Gastrocnemius medialis (tissue), 4 donors: ENCODE data around the gene RNF182. TPM values are rescaled to one million over a fixed set of nuclear protein-coding genes. Genes with fewer than 3 reads are reported as not detected.
"Not testable (repeated sequence)": the region's sequence is repeated elsewhere in the genome, so short reads cannot be mapped to it uniquely, and the experiment has no call there.

Source experiments
- ATAC-seq, 2 donors: fragments of 150-250 bp; one replicate each; pipeline ENCODE4 v1.9.1; 2016
- DNase-seq, 2 donors: peaks; one replicate each; pipeline ENCODE4 v3.0.0-alpha.2; 2019
- H3K27ac ChIP-seq, 4 donors: fragments of 200-600 bp; sonication (generic); 1 replicate in 1 of 4; 2 replicates in 3 of 4; pipeline ENCODE4 v1.5.1; 2016 to 2018; ENCODE audit warnings: mild to moderate bottlenecking in 2 of 4, moderate library complexity in 1 of 4
- H3K27me3 ChIP-seq, 3 donors: fragments of 200-600 bp; sonication (generic) in 2 of 3; 1 replicate in 1 of 3; 2 replicates in 2 of 3; pipeline versions ENCODE4 v1.5.1 to v1.6.0; 2016 to 2019; ENCODE audit warnings: mild to moderate bottlenecking in 1 of 3, moderate library complexity in 1 of 3
- H3K36me3 ChIP-seq, 2 donors: fragments of 200-600 bp; sonication (generic) in 1 of 2; one replicate each; pipeline ENCODE4 v1.5.1; 2017 to 2018
- H3K4me1 ChIP-seq, 2 donors: fragments of 200-600 bp; sonication (generic) in 1 of 2; one replicate each; pipeline ENCODE4 v1.5.1; 2016 to 2017; ENCODE audit warnings: mild to moderate bottlenecking in 2 of 2
- H3K4me3 ChIP-seq, 4 donors: fragments of 200-600 bp; sonication (generic) in 3 of 4; 1 replicate in 1 of 4; 2 replicates in 3 of 4; pipeline ENCODE4 v1.5.1; 2016 to 2019; ENCODE audit warnings: mild to moderate bottlenecking in 2 of 4
- H3K9me3 ChIP-seq, 3 donors: fragments of 200-600 bp; sonication (generic) in 2 of 3; 1 replicate in 1 of 3; 2 replicates in 2 of 3; pipeline ENCODE4 v1.5.1; 2016 to 2019
- POLR2A ChIP-seq, 2 donors: fragments of 450-650 bp; IDR thresholded peaks; one replicate each; pipeline ENCODE4 v1.6.1; 2017; ENCODE audit warnings: antibody characterized with exemption in 2 of 2, mild to moderate bottlenecking in 2 of 2, moderate library complexity in 2 of 2
- in situ Hi-C, 4 donors: fragments of 200-750 bp; cut with MboI; loops; one replicate each; pipeline versions ENCODE4 v1.15.0 to v1.8.0; 2017; ENCODE audit warnings: low sequenced_read_pairs in 4 of 4
- intact Hi-C: fragments of 100-400 bp; cut with DNase I; formaldehyde crosslinking; loops from one replicate; pipeline ENCODE4 v1.15.1; 2023; ENCODE audit warnings: low total_unique reads
- total RNA-seq, 4 donors: library from RNA; depleted of rRNA; stranded (reverse); fragments of >200 nt; gene quantifications; one replicate each; pipeline versions ENCODE4 v1.1.0 to v1.2.3, GENCODE V29; 2016
- TF ChIP-seq, protein P1 (sequence below), 5 experiments: fragments of 450-650 bp in 3 of 5; fragments of 200-600 bp in 2 of 5; sonication (generic) in 2 of 5; IDR thresholded peaks in 4 of 5; conservative IDR thresholded peaks in 1 of 5; 1 replicate in 4 of 5; 2 replicates in 1 of 5; pipeline ENCODE4 v1.5.1; 2016 to 2019; ENCODE audit warnings: antibody characterized with exemption in 5 of 5, mild to moderate bottlenecking in 3 of 5, moderate library complexity in 3 of 5

Gene RNF182
- total RNA-seq, 4 donors from 2014 or later = 0.10 TPM; not detected in 3

DNA sequence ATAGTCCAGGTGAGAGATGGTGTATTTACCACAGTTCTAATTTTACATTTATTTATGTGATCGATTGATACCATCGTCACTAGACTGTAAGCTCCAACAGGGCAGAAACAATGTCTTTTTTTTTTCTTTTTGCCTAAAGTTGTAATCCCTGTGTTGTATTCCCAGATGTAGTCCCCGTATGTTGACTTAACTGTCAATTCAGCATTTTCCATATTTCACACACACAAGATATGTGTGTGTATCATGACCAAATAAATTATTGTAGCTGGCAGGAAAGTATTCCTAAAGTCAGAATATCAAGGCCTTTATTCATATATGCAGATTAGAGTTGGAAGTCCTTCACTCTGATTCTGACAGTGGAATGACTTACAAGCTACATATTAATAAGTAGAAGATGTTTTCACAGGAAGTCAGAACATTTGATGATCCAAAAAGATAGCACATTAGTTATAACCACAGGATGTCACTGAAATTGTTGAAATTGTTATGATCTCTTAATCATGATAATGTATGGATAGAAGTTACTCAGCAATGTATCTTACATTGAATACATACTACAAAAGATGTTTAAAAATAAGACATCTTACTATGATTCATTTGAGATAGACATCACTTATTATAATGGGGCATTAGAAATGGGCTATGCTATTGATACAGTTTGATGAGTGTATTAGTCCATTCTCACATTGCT lies 10.6 kb downstream of the RNF182 start:
- Histone ChIP-seq H3K27me3 (peaks cover 0 to 4% (median under 1%) of the 10 kb centered on the region in 3 donors), H3K4me1 (no peaks in the 10 kb centered on the region), H3K9me3 (no peaks in the 10 kb centered on the region), H3K4me3 (no peak overlapping the region), H3K36me3 (no peaks in the 10 kb centered on the region), H3K27ac (no peak overlapping the region)
- DNase-seq (no peak), ATAC-seq (no peak)
- TF ChIP-seq, protein P1, sequence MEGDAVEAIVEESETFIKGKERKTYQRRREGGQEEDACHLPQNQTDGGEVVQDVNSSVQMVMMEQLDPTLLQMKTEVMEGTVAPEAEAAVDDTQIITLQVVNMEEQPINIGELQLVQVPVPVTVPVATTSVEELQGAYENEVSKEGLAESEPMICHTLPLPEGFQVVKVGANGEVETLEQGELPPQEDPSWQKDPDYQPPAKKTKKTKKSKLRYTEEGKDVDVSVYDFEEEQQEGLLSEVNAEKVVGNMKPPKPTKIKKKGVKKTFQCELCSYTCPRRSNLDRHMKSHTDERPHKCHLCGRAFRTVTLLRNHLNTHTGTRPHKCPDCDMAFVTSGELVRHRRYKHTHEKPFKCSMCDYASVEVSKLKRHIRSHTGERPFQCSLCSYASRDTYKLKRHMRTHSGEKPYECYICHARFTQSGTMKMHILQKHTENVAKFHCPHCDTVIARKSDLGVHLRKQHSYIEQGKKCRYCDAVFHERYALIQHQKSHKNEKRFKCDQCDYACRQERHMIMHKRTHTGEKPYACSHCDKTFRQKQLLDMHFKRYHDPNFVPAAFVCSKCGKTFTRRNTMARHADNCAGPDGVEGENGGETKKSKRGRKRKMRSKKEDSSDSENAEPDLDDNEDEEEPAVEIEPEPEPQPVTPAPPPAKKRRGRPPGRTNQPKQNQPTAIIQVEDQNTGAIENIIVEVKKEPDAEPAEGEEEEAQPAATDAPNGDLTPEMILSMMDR (IDR thresholded peaks at IDR 0.05 in 4 of 5, conservative IDR thresholded peaks at IDR 0.05 in 1 of 5) = no peak
- TF ChIP-seq POLR2A (IDR thresholded peaks at IDR 0.05) = no peak
- in situ Hi-C loops (no loop called here), intact Hi-C loops (no loop called here)

DNA sequence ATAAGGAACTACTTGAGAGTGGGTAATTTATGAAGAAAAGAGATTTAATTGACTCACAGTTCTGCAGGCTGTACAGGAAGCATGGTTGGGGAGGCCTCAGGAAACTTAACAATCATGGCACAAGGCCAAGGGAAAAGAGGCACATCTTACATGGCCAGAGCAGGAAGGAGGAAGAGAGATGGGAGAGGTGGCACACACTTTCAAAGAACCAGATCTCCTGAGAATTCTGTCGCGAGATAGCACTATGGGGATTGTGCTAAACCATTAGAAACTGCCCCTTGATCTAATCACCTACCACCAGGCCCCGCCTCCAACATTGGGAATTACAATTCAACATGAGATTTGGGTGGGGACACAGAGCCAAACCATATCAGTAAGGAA lies 11.1 kb downstream of the RNF182 start:
- H3K36me3 ChIP-seq, DNase-seq, H3K4me3 ChIP-seq, ATAC-seq, H3K9me3 ChIP-seq, intact Hi-C loops, H3K4me1 ChIP-seq, H3K27me3 ChIP-seq, H3K27ac ChIP-seq, in situ Hi-C loops: not testable (repeated sequence)

DNA sequence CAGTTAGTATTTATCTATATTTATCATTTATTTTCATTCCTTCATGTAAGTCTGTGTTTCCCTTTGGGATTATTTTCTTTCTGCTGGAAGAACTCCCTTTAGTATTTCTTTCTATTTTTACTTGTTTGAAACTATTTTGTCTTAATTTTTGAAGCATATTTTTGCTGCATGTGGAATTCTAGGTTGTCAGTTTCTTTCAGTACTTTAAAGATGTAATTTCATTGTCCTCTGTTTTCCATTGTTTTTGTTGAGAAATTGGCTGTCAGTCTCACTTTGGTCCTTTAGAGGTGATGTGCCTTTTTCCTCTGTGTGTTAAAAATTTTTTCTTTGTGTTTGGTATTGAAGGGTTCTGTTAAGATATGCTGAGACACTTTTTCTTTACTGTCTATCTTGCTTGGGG lies 17.1 kb downstream of the RNF182 start:
- in situ Hi-C loops = no loop called here
- intact Hi-C loops = no loop called here
- Histone ChIP-seq H3K9me3 (no peaks in the 10 kb centered on the region), H3K4me1 (no peaks in the 10 kb centered on the region), H3K27ac (no peak overlapping the region), H3K27me3 (no peaks in the 10 kb centered on the region), H3K4me3 (no peak overlapping the region), H3K36me3 (no peaks in the 10 kb centered on the region)
- DNase-seq (no peak), ATAC-seq (no peak)
- no peak for TF ChIP-seq POLR2A (IDR thresholded peaks at IDR 0.05)

DNA sequence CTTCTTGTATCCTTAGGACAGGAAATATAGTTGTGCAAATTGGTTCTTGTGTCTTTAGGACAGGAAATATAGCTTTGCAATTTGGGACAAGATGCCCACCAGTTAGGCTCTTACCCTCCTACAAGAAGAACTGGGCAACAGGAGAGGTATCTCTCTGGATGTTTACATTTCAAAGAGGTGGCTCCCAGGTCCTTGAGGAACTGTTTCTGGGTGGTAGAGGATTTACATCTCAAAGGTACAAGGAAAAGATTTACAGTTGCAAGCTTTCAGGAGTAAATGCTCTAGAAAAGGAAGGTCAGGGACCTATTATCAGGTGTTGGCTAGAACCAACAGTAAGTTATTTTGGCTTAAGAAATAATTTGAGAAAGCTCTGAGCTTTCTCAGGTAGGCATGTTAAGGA lies 19.2 kb downstream of the RNF182 start:
- intact Hi-C loops = no loop called here
- no peaks in the 10 kb centered on the region for H3K27me3 ChIP-seq
- no peak overlapping the region for H3K4me3 ChIP-seq
- H3K9me3 ChIP-seq = no peaks in the 10 kb centered on the region
- TF ChIP-seq, protein P1 (IDR thresholded peaks at IDR 0.05 in 4 of 5, conservative IDR thresholded peaks at IDR 0.05 in 1 of 5) = no peak
- no peak for TF ChIP-seq POLR2A (IDR thresholded peaks at IDR 0.05)
- no peak overlapping the region for H3K27ac ChIP-seq
- H3K4me1 ChIP-seq = no peaks in the 10 kb centered on the region
- in situ Hi-C loops = no loop called here
- DNase-seq = no peak
- no peaks in the 10 kb centered on the region for H3K36me3 ChIP-seq
- ATAC-seq = no peak

DNA sequence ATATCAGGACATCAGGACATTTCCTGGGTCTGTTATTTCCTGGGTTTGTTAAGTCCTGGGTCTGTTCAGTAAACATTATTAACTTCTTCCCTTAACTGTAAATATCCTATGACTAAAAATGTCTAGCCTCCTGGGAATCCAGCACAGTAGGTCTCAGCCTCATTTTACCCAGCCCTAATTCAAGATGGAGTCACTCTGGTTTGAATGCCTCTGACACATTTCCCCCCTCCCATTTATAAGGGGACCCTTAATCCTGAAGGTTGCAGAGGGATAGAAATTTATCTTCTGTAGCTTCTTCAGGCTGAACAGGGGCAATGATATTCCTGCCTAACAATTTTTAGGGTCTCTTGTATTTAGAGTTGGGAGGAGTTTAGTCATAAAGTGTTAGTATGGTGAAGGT lies 21.8 kb downstream of the RNF182 start:
- H3K4me3 ChIP-seq = no peak overlapping the region
- in situ Hi-C loops = no loop called here
- intact Hi-C loops = no loop called here
- H3K4me1 ChIP-seq = no peaks in the 10 kb centered on the region
- no peaks in the 10 kb centered on the region for H3K27me3 ChIP-seq
- H3K9me3 ChIP-seq = no peaks in the 10 kb centered on the region
- ATAC-seq (no peak), DNase-seq (no peak)
- H3K27ac ChIP-seq = no peak overlapping the region
- H3K36me3 ChIP-seq = no peaks in the 10 kb centered on the region
- TF ChIP-seq POLR2A (IDR thresholded peaks at IDR 0.05) = no peak
- TF ChIP-seq, protein P1 (IDR thresholded peaks at IDR 0.05 in 4 of 5, conservative IDR thresholded peaks at IDR 0.05 in 1 of 5) = no peak
